HS-27A (cell line): ENCODE data around the gene CRYBA2.

Source experiments
- DNase-seq: peaks from one replicate; pipeline ENCODE4 v3.0.0-alpha.2; 2012; ENCODE audit warnings: low read depth, missing footprints

The CRYBA2 gene

GRCh38 chr2:218956039-218956438, 37.2 kb downstream of the CRYBA2 start:
- DNase-seq = no peak

GRCh38 chr2:218954541-218955300, 38.5 kb downstream of the CRYBA2 start:
- no peak for DNase-seq

GRCh38 chr2:218953366-218953954, 39.8 kb downstream of the CRYBA2 start:
- DNase-seq = no peak

- no peak for DNase-seq
Observed at GRCh38 chr2:218952160-218952559, 41.1 kb downstream of the CRYBA2 start.

GRCh38 chr2:218946621-218947020, 46.6 kb downstream of the CRYBA2 start:
- no peak for DNase-seq

- no peak for DNase-seq
Observed at GRCh38 chr2:218944759-218945404, 48.3 kb downstream of the CRYBA2 start.
